Astrocyte of the cerebellum (primary cell): ENCODE results near the gene PRXL2C.

Experiments used
- DNase-seq: peaks from one replicate; pipeline ENCODE4 v3.0.0-alpha.2; 2011; ENCODE audit warnings: low read depth
- H3K4me3 ChIP-seq: 2 replicates; pipeline ENCODE4 v1.5.1; 2011; ENCODE audit warnings: mild to moderate bottlenecking, low read depth, low read length, moderate library complexity
- CTCF ChIP-seq: IDR thresholded peaks from 2 replicates; pipeline ENCODE4 v1.5.1; 2012; ENCODE audit warnings: low read length, low read depth, moderate library complexity, mild to moderate bottlenecking; ENCODE audit errors: missing control alignments
- in situ Hi-C: cut with HindIII; loops from 2 replicates; pipeline ENCODE4 v1.10.0; 2017; ENCODE audit warnings: low sequenced_read_pairs

PRXL2C gene

DNA sequence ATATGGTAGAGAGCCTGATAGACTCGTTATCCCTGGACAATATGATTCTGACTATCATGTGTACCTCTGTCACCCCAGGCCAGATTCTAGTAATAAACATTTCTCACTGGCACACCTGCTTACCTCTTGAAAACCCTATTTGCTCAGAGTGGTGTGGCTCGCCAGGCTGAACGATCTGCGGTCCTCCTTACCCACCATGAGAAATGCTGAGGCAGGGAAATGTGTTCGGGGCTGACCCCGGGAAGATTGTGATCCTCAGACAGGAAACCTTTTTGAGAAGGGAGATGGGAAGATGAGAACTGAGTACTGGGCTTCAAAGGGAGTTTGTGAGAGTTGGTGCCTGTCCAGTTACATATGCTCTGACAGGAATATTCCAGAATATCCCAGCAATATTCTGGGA is 10.7 kb upstream of the PRXL2C start:
- in situ Hi-C loops = no loop called here

GRCh38 chr9:96663506-96664120 is 8.5 kb upstream of the PRXL2C start:
- in situ Hi-C loops = no loop called here
- DNase-seq = no peak
- no peak for TF ChIP-seq CTCF
- no peak overlapping the region for H3K4me3 ChIP-seq

More for the DNA sequence above, 10.7 kb upstream of the PRXL2C start:
- H3K4me3 ChIP-seq = no peak overlapping the region
- DNase-seq = no peak
- no peak for TF ChIP-seq CTCF

GRCh38 chr9:96661711-96662110 is 6.6 kb upstream of the PRXL2C start:
- DNase-seq = peak; percentile 8
- TF ChIP-seq CTCF = no peak
- in situ Hi-C loops = no loop called here
- H3K4me3 ChIP-seq = no peak overlapping the region

DNA sequence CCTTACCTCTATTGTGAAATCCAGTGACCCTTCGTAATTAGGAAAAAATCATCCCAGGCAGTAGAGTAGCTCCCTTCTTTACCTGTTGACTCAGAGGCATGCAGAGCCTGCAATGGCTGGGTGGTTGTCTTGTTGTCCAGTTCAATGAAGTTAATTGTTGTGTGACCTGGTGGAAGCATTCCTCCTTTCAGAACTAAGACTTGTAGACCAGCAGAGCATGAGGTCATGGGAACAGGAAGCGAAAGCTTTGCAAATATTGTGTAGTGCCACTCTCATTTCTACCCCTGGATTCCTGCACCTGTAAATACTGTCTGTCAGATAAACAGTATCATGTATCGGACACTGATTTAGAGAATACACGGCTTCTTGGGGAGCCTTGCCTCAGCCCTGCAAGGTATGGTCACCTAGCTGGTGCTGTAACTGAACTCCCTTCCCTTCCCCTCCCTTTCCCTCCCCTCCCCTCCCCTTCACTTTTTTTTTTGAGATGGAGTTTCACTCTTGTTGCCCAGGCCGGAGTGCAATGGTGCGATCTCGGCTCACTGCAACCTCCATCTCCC is 5.7 kb upstream of the PRXL2C start:
- in situ Hi-C loops = no loop called here
- H3K4me3 ChIP-seq = no peak overlapping the region
- TF ChIP-seq CTCF = no peak
- DNase-seq = no peak

- DNase-seq = peak; percentile 51
- no peak for TF ChIP-seq CTCF
- H3K4me3 ChIP-seq = peak overlapping the region; percentile 50
- in situ Hi-C loops = no loop called here
Observed at GRCh38 chr9:96654450-96655197, 493 bp downstream of the PRXL2C start.

DNA sequence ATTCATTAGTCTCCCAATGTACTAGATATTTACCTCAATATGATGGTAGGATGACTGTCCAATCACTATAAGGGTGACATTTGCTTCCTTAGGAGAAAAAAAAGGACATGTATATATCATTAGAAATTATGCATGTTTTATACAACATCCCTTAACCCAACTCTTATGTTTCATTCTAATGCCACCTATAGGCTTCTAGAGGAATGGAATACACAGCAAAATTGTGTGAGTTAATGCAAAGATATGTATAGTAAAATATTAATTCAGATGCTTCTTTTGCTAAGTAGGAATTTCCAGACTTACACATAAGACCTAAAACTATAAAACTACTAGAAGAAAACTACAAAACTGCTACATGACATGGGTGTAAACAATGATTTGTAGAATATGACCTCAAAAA is 3.5 kb downstream of the PRXL2C start:
- TF ChIP-seq CTCF = peak; percentile 30
- no peak overlapping the region for H3K4me3 ChIP-seq
- peak; percentile 5 for DNase-seq
- in situ Hi-C loops = no loop called here
